PC-9 (cell line): ENCODE data around the gene PTGES2. TPM values are rescaled to one million over a fixed set of nuclear protein-coding genes. Genes with fewer than 3 reads are reported as not detected.

Experiments
- BruUV-seq: library from RNA; stranded (reverse); fragments of 400-500 nt; replicated peaks from 2 replicates; lab custom pipeline; 2021; lab: Mats Ljungman, UMichigan
- CTCF ChIA-PET: fragments of 300-600 bp; sonication (Branson Sonifier 250); formaldehyde crosslinking; loops from one replicate; lab custom pipeline; 2022; ENCODE audit warnings: antibody characterized with exemption; lab: Charles Lee
- POLR2A ChIA-PET: fragments of 300-600 bp; sonication (Branson Sonifier 250); formaldehyde crosslinking; loops from one replicate; lab custom pipeline; 2022; ENCODE audit warnings: antibody characterized with exemption; ENCODE audit not compliant: unreplicated experiment; lab: Charles Lee
- DNase-seq, 2 experiments: peaks; one replicate each; pipeline versions ENCODE4 v3.0.0 to v3.0.0-alpha.2; 2015 to 2022; ENCODE audit warnings: mixed read lengths in 1 of 2
- H2AFZ ChIP-seq: fragments of 200-600 bp; sonication (generic); 2 replicates; pipeline ENCODE4 v1.8.1; 2017; ENCODE audit warnings: antibody characterized with exemption
- H3F3A ChIP-seq: fragments of 200-600 bp; sonication (generic); 2 replicates; pipeline ENCODE4 v1.8.1; 2017; ENCODE audit warnings: antibody characterized with exemption, mild to moderate bottlenecking, low read depth; ENCODE audit not compliant: insufficient read depth
- H3K27ac ChIP-seq: fragments of 200-600 bp; sonication (generic); 2 replicates; pipeline ENCODE4 v1.6.1; 2016; ENCODE audit warnings: mixed run types
- H3K27me3 ChIP-seq: fragments of 200-600 bp; sonication (generic); 2 replicates; pipeline ENCODE4 v1.6.1; 2016; ENCODE audit warnings: low read depth, mixed run types; ENCODE audit not compliant: insufficient read depth
- H3K36me3 ChIP-seq: fragments of 200-600 bp; sonication (generic); 2 replicates; pipeline ENCODE4 v1.6.1; 2016; ENCODE audit warnings: low read depth, mixed run types
- H3K4me1 ChIP-seq: fragments of 200-600 bp; sonication (generic); replicated peaks from 2 replicates; pipeline ENCODE4 v1.6.1; 2016; ENCODE audit warnings: mixed run types; ENCODE audit not compliant: insufficient read depth
- H3K4me2 ChIP-seq: fragments of 200-600 bp; sonication (generic); 2 replicates; pipeline ENCODE4 v1.6.1; 2017; ENCODE audit warnings: mixed run types
- H3K4me3 ChIP-seq: fragments of 200-600 bp; sonication (generic); 2 replicates; pipeline ENCODE4 v1.6.1; 2016; ENCODE audit warnings: mixed run types
- H3K79me2 ChIP-seq: fragments of 200-600 bp; sonication (generic); 2 replicates; pipeline ENCODE4 v1.6.1; 2017; ENCODE audit warnings: low read depth, mixed run types
- H3K9me2 ChIP-seq: fragments of 200-600 bp; sonication (generic); 2 replicates; pipeline ENCODE4 v1.8.1; 2017; ENCODE audit warnings: mild to moderate bottlenecking; ENCODE audit not compliant: insufficient read depth
- H3K9me3 ChIP-seq: fragments of 200-600 bp; sonication (generic); 2 replicates; pipeline ENCODE4 v1.8.1; 2016; ENCODE audit warnings: low read depth; ENCODE audit not compliant: insufficient read depth
- H4K20me1 ChIP-seq: fragments of 200-600 bp; sonication (generic); 2 replicates; pipeline ENCODE4 v1.8.1; 2017; ENCODE audit not compliant: insufficient read depth
- EZH2 ChIP-seq: fragments of 200-600 bp; sonication (generic); IDR thresholded peaks from 2 replicates; pipeline ENCODE4 v1.8.0; 2017; ENCODE audit warnings: antibody characterized with exemption, low read depth
- intact Hi-C: fragments of 100-400 bp; cut with micrococcal nuclease; formaldehyde crosslinking; loops from one replicate; pipeline ENCODE4 v1.10.0; 2022; ENCODE audit not compliant: unreplicated experiment
- total RNA-seq: library from RNA; stranded (reverse); gene quantifications from 2 replicates; pipeline ENCODE4 v1.2.3, GENCODE V29; 2021
- TF ChIP-seq, protein P1 (sequence below): fragments of 200-600 bp; sonication (generic); conservative IDR thresholded peaks from 2 replicates; pipeline ENCODE4 v1.6.1; 2017; ENCODE audit warnings: mixed run types, antibody characterized with exemption, mild to moderate bottlenecking, moderate library complexity

PTGES2 gene
- total RNA-seq, 1 experiment from 2014 or later, result 95.2 TPM

- H3K9me3 ChIP-seq, result no peaks in the 10 kb centered on the region
- BruUV-seq, result no TSS peak
- peak overlapping the region; percentile 72 for H3K4me2 ChIP-seq
- TF ChIP-seq, protein P1, sequence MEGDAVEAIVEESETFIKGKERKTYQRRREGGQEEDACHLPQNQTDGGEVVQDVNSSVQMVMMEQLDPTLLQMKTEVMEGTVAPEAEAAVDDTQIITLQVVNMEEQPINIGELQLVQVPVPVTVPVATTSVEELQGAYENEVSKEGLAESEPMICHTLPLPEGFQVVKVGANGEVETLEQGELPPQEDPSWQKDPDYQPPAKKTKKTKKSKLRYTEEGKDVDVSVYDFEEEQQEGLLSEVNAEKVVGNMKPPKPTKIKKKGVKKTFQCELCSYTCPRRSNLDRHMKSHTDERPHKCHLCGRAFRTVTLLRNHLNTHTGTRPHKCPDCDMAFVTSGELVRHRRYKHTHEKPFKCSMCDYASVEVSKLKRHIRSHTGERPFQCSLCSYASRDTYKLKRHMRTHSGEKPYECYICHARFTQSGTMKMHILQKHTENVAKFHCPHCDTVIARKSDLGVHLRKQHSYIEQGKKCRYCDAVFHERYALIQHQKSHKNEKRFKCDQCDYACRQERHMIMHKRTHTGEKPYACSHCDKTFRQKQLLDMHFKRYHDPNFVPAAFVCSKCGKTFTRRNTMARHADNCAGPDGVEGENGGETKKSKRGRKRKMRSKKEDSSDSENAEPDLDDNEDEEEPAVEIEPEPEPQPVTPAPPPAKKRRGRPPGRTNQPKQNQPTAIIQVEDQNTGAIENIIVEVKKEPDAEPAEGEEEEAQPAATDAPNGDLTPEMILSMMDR, result no peak
- TF ChIP-seq EZH2, result no peak
- peaks cover 25% of the 10 kb centered on the region; the same call in 1 of the 2 replicates for H3K79me2 ChIP-seq
- peaks cover 73% of the 10 kb centered on the region for H3K4me1 ChIP-seq
- H3K36me3 ChIP-seq, result no peaks in the 10 kb centered on the region
- CTCF ChIA-PET, result interaction anchor here (0.7 kb wide), 1 partner anchor 151 kb away, joined by 5 read pairs; no protein-coding TSS in a partner anchor
- DNase-seq, result peak; percentile 50 to 69
- H3F3A ChIP-seq, result peaks cover 59% of the 10 kb centered on the region
- no peak overlapping the region for H2AFZ ChIP-seq
- H3K4me3 ChIP-seq, result no peak overlapping the region
- no peaks in the 10 kb centered on the region for H3K9me2 ChIP-seq
- no peaks in the 10 kb centered on the region for H4K20me1 ChIP-seq
- POLR2A ChIA-PET, result no interaction called here
- intact Hi-C loops, result no loop called here
- H3K27ac ChIP-seq, result peak overlapping the region; percentile 87
- H3K27me3 ChIP-seq, result no peaks in the 10 kb centered on the region
Observed at GRCh38 chr9:128143525-128144238, 16.2 kb upstream of the PTGES2 start.

DNA sequence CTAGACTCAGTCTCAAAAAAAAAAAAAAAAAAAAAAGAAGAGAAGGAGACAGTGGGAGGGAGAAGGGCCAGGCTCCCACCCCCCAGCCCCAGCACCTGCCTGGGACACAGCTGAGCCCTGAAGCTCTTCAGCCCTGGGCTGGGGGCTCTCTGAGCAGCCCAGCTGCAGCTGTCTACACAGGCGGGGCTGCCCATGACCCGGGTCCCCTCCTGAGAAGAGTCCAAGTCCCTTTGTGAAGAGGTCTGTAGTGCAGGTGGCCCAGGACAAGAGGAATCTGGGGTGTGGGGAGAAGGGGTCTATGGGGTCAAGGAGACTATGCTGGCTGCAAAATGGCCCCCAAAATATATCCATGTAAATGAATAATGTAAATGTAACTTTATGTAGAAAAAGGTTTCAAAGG, 15.1 kb upstream of the PTGES2 start:
- Histone ChIP-seq H3K36me3 (no peaks in the 10 kb centered on the region), H3K4me1 (peaks cover 68% of the 10 kb centered on the region), H3K79me2 (peaks cover 16% of the 10 kb centered on the region; the same call in 1 of the 2 replicates), H3F3A (peaks cover 51% of the 10 kb centered on the region), H4K20me1 (no peaks in the 10 kb centered on the region), H3K4me2 (peak overlapping the region; percentile 72), H3K4me3 (no peak overlapping the region), H3K9me2 (no peaks in the 10 kb centered on the region), H3K27ac (peak overlapping the region; percentile 87), H3K27me3 (no peaks in the 10 kb centered on the region), H2AFZ (no peak overlapping the region), H3K9me3 (no peaks in the 10 kb centered on the region)
- no TSS peak for BruUV-seq
- intact Hi-C loops, result no loop called here
- ChIA-PET POLR2A (interaction anchor here (0.7 kb wide), 1 partner anchor 18 kb away, joined by 15 read pairs; the partner anchor contains the start of gene BBLN), CTCF (interaction anchor here (0.6 to 0.7 kb wide), 2 partner anchors 98 to 268 kb away, joined by 4 to 7 read pairs; no protein-coding TSS in a partner anchor)
- no peak for DNase-seq
- TF ChIP-seq, protein P1, result no peak
- no peak for TF ChIP-seq EZH2

DNA sequence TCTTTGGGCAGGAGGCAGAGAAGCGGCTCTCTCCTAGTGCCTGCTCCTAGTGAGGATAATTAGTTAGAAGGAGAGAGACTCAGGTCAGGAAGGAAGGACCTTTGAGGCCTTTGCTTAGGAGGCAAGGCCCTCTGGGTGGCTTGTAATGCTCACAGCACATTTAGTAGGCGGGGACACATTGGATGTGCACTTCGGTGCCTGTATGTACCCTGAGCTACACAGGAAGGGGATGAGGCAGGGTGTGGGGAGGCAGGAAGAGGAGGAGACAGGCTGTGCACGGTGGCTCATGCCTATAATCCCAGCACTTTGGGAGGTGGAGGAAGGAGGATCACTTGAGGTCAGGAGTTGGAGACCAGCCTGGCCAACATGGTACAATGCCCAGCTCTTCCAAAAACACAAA, 14.5 kb upstream of the PTGES2 start:
- Histone ChIP-seq H2AFZ (no peak overlapping the region), H3K9me3 (no peaks in the 10 kb centered on the region), H3K4me2 (peak overlapping the region; percentile 72; the same call in 1 of the 2 replicates), H3K4me3 (no peak overlapping the region), H4K20me1 (no peaks in the 10 kb centered on the region), H3K36me3 (no peaks in the 10 kb centered on the region), H3K79me2 (peaks cover 12% of the 10 kb centered on the region; the same call in 1 of the 2 replicates), H3F3A (peaks cover 52% of the 10 kb centered on the region), H3K27ac (peak overlapping the region; percentile 87), H3K9me2 (no peaks in the 10 kb centered on the region), H3K4me1 (peaks cover 68% of the 10 kb centered on the region), H3K27me3 (no peaks in the 10 kb centered on the region)
- ChIA-PET CTCF (no interaction called here), POLR2A (no interaction called here)
- intact Hi-C loops, result no loop called here
- TF ChIP-seq EZH2, result no peak
- TF ChIP-seq, protein P1, result no peak
- no peak for DNase-seq
- BruUV-seq, result no TSS peak
